HG03521 (cell line): ENCODE results near the gene THSD4.

ENCODE experiments used
- ATAC-seq: cut with Tn5 transposase; IDR thresholded peaks from one replicate; pipeline ENCODE4 v1.9.1; 2021; ENCODE audit warnings: mild to moderate bottlenecking, moderate library complexity; ENCODE audit not compliant: unreplicated experiment

The THSD4 gene

DNA sequence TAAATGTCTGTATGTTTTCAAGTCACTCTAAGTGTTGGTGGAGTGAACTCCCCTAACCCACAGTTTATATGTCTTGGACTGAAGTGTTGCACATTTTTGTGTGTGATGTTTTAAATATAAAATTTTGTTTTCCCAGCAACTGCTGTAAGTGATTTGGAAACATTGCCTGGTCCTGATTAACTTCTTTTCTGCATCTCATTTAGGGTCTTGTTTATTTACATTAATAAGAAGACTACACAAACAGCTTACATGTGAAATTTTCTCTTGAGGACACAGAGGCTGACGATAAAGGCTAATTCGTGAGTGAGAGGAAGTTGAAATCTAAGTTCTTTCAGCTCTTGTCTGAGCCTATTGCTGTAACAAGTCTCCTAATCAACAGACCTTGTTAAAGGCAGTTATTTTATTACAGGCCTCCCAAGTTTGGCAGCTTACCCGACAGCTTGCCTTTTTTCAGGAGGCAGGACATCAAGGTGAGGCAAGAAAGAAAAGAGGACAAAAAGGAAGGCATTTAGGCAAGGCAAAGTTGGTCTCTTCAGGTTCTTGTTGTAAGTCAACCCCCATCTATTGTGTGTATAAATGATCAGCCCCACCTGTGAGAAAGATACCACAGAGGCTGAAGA, 517.4 kb downstream of the THSD4 start:
- ATAC-seq = no peak

- ATAC-seq = no peak
Measured at GRCh38 chr15:71634820-71635560, 519.7 kb downstream of the THSD4 start.

- ATAC-seq = no peak
Measured at GRCh38 chr15:71635735-71636134, 520.5 kb downstream of the THSD4 start.

GRCh38 chr15:71638876-71639275, 523.6 kb downstream of the THSD4 start:
- no peak for ATAC-seq

GRCh38 chr15:71639471-71639870, 524.2 kb downstream of the THSD4 start:
- ATAC-seq = no peak

DNA sequence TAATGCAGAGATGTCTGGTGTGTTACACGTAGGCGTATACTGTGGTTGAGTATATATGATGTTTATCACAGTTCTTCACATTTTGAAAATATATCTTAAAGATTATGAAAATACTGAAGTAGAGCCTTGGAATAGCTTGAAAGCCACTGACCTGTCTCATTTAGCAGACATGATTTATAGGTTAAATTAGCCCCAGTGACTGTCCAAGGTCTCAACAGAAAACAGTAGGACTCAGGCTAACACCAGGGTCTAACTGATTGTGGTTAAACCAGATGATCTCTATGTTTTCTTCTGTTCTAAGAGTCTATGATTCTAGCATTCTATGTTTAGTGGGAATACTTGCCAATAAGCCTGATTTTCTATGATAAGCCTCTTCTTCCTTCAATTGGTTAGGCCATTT, 528.6 kb downstream of the THSD4 start:
- ATAC-seq = no peak

DNA sequence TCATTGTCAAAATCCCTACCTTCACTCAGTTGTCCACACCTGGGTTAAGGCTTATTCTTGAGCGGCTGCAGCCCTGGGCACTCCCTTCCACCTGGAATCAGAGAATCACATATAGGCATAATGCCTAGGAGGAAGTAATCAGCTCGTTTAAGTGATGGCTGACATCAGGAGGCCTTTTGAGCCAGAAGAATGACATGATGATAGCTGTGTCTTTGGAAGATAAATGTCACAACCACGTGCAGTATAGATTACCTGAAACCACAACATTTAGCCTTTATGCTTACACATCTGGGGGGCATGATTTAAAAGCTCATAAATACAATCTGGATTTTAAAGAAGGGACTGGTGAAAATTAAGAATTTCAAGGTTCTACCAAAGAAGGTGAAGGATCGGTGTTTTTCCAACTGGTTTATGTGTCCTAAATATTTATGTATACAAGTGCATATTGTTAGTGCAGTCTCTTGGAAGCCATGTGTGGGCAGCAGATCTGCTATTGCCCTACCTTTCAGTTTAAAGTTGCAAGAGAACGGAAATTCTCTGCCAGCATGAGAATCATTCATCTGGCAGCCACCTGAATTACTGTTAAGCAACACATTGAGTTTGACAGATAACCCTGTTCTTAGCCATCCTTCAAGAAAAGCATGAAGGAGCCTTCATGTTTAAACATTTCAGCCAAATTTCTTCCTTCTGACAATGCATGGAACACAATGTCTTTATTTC, 531.7 kb downstream of the THSD4 start:
- ATAC-seq = no peak

GRCh38 chr15:71647487-71647808, 532.2 kb downstream of the THSD4 start:
- ATAC-seq = no peak

DNA sequence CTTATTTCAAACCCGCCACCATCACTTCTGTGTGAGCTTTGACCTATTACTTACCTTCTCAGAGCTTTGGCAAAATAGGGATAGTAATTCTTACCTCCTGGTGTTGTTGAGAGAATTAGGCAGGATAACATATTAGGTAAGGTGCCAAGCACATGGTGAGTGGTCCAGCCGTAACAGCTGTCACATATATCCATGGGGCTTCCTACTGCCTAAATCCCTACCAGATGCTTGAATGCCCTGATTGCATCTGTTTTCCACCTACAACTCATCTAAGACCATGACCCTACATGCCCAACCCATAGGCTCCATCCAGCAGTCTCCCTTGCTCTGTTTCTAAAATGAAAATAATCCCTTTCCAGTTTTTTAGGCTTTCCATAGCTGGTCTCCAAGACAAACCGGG, 532.8 kb downstream of the THSD4 start:
- ATAC-seq = no peak

GRCh38 chr15:71649894-71650293, 534.6 kb downstream of the THSD4 start:
- no peak for ATAC-seq

- no peak for ATAC-seq
Measured at GRCh38 chr15:71650603-71651002, 535.3 kb downstream of the THSD4 start.

DNA sequence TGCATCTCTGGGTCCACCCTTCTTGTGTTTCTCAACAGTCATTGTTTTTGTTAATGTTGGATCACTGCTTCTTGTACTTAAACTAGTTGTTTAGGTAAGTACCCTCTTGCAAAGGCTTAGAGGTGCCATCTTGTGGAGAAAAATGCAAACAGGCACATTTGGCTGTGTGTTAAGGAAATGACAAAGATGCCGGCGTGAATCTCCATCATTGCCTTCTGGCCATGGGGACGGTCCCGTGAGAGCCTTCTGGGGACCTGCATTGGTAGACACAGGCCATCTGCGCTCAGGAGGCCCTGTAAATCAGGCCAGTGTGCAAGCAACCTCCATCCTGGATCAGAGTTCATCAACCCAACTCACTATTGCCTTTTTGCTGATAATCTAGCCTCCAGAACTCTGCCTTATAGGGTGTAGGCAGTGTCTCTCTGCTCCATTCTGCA, 536.5 kb downstream of the THSD4 start:
- ATAC-seq = no peak

GRCh38 chr15:71654042-71654719, 538.9 kb downstream of the THSD4 start:
- ATAC-seq = no peak

DNA sequence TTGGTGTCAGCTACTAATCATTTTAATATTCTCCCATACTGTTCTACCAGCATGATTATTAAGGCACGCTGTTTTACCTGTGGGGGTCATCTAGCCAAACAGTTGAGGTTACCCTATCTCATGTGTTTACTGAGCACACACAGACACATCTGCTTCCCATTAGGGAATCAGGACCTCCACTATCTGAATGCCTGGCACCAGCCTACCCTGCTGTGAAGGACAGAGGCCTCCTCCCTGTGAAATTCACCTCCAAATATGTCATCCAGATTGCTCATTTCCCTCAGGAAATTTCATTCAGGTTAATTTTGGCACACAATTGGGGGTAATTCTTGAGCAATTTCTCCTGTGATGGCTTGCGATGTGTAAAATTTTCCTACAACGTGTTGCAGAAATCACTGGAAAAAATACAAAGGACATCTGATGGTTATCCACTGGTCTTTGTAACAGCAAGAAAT, 539.5 kb downstream of the THSD4 start:
- no peak for ATAC-seq

GRCh38 chr15:71656425-71656824, 541.2 kb downstream of the THSD4 start:
- ATAC-seq = no peak

- no peak for ATAC-seq
Measured at GRCh38 chr15:71657141-71657540, 541.9 kb downstream of the THSD4 start.

DNA sequence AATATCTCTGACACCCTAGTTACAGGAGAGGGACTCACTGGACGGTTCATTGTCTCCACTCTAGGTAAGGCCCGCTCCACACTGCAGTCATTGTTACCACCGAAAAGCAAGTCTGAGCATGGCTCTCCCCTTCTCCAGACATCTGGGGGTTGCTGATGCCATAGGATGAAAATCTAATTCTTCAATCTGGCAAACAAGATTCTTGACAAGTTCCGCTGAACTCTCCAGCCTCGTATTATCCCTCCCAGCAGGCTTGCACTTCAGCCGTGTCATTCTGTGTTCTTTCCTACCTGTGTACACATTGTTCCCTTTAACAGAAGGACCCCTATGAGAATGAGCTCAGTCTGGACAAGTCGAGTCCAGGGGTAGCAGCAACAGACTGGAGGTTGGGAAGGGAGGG, 542.8 kb downstream of the THSD4 start:
- ATAC-seq = no peak

DNA sequence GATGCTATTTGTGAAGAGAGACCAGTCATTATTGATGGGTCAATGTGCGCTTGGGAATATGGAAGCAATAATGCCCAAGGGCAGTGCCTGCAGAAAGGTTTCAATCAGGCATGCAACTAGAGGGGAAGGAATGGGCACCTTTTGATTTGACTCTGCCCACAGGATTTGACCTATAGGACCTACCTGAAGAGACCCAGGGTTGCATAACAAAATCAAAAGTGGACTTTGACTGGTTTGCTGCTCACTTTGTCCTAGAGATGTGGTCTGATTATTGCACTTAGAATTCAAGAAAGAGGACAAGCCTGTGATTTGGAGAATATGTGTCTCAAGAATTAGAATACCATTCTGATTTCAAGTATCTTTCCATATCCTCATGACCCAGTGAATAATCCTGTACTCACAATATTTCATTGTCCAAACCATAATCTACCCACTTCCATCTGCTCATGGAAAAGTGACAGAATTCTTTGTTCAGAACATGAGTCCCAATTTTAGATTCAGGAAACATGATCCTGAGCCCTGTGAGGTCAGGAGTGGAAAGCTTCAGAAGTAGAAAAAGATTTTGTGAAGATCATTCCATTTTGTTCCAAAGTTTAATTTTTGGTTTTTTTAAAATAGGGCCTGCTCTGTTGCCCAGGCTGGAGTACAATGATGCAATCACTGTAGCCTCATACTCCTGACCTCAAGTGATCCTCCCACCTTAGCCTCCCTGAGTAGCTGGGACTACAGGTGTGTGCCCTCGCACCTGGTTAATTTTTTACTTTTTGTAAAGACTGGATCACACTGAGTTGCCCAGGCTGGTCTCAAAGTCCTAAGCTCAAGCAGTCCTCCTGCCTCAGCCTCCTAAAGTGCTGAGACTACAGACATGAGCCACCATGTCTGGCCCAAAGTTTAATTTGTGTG, 543.8 kb downstream of the THSD4 start:
- no peak for ATAC-seq

- ATAC-seq = no peak
Measured at GRCh38 chr15:71659730-71660067, 544.4 kb downstream of the THSD4 start.

DNA sequence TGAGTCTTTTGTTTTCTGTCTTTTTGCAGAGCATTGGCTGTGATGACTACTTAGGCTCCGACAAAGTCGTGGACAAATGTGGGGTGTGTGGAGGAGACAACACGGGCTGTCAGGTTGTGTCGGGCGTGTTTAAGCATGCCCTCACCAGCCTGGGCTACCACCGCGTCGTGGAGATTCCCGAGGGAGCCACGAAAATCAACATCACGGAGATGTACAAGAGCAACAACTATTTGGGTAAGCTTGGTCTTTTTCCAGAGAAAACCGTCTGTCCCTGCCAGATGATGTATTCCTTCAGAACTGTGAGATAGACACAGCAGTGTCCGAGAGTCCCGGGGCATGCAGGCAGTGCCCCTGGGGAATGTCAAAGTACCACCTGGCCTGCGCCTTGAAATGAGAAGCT, 545.2 kb downstream of the THSD4 start:
- ATAC-seq = no peak

DNA sequence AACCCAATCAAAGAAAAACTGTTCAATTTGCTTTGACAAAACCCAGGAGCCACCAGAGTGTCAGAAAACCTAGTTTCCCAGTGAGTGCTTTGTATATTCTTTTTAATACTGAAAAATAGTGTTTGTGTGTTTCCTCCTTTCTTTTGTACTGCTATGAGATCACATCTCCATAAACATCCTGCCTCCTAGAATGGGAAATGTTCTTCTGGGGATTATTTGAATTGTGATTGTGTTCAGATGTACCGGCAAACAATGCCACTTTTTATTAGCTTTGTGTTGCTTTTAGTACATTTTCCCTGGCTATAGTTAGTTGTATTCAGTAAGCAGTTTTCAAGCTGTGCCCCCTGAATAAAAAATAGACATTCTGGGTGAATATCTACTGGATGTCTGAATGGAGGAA, 547.0 kb downstream of the THSD4 start:
- ATAC-seq = no peak
